Measurements from ENCODE around the gene IGLL5. TPM values are rescaled to one million over a fixed set of nuclear protein-coding genes. Genes with fewer than 3 reads are reported as not detected.

The IGLL5 gene
- total and polyA plus RNA-seq, 2 donors (not counting 3 experiments of a cell fraction or from before 2014, with no cell fraction given): not detected

- H3K9ac ChIP-seq (replicated peaks; ENCODE audit: extremely low read depth, insufficient read depth, low read length): no peak overlapping the region
These were observed 31.4 kb downstream of the IGLL5 start for GRCh38 chr22:22919041-22919440.

GRCh38 chr22:22920104-22920654, 32.6 kb downstream of the IGLL5 start:
- Histone ChIP-seq H3K9me1 (replicated peaks; ENCODE audit: control insufficient read depth, extremely low read depth, insufficient read depth, low read length) (no peaks in the 10 kb centered on the region), H3K4me1 (ENCODE audit: control insufficient read depth, extremely low read depth, insufficient read depth, low read length) (no peaks in the 10 kb centered on the region), H3K9ac (replicated peaks; ENCODE audit: extremely low read depth, insufficient read depth, low read length) (no peak overlapping the region), H4K20me1 (replicated peaks; ENCODE audit: control insufficient read depth, extremely low read depth, insufficient read depth, low read length) (no peaks in the 10 kb centered on the region), H3K27ac (ENCODE audit: insufficient read depth, low read depth, low read length) (no peak overlapping the region), H3K36me3 (ENCODE audit: control insufficient read depth in 2 of 2, extremely low read depth in 1 of 2, insufficient read depth in 2 of 2, low read length in 2 of 2) (no peaks in the 10 kb centered on the region), H2AFZ (ENCODE audit: low read depth, low read length) (no peak overlapping the region), H3K4me3 (replicated peaks in 1 of 3; ENCODE audit: insufficient read depth in 1 of 3, low read depth in 1 of 3, low read length in 3 of 3) (no peak overlapping the region), H3K79me2 (ENCODE audit: control insufficient read depth, insufficient read depth, low read length) (no peaks in the 10 kb centered on the region), H3K4me2 (ENCODE audit: insufficient read depth, low read length) (no peak overlapping the region), H3K27me3 (ENCODE audit: control insufficient read depth in 2 of 2, insufficient read depth in 2 of 2, low read length in 2 of 2) (no peaks in the 10 kb centered on the region), H3K9me3 (replicated peaks; ENCODE audit: control insufficient read depth, insufficient read depth, low read length) (no peaks in the 10 kb centered on the region)
- DNase-seq (ENCODE audit: low read depth, low spot score): no peak
- FAIRE-seq: no peak
- TF ChIP-seq EZH2 (IDR thresholded peaks at IDR 0.05; ENCODE audit: borderline replicate concordance, low read depth, low read length, severe bottlenecking) (no peak), POLR2A (IDR thresholded peaks at IDR 0.05; ENCODE audit: low read depth, low read length) (no peak), MYC (IDR thresholded peaks at IDR 0.05; ENCODE audit: low read depth, low read length) (no peak), MAX (IDR thresholded peaks at IDR 0.05; ENCODE audit: insufficient read depth, insufficient read length) (no peak), FOS (IDR thresholded peaks at IDR 0.05; ENCODE audit: borderline replicate concordance, insufficient read depth, low read length) (no peak)
- CTCF ChIA-PET: no interaction called here
- POLR2A ChIA-PET: no interaction called here
- intact Hi-C loops (cut with micrococcal nuclease) (no loop called here), dilution Hi-C loops (cut with MboI; ENCODE audit: extremely low pct_ligation_motif_present, low sequenced_read_pairs) (no loop called here)
- BruUV-seq (replicated peaks): no TSS peak

More at GRCh38 chr22:22919041-22919440, 31.4 kb downstream of the IGLL5 start:
- H3K9me3 ChIP-seq (replicated peaks; ENCODE audit: control insufficient read depth, insufficient read depth, low read length): no peaks in the 10 kb centered on the region
- FAIRE-seq (no peak), DNase-seq (ENCODE audit: low read depth, low spot score) (no peak)
- H3K4me2 ChIP-seq (ENCODE audit: insufficient read depth, low read length): no peak overlapping the region
- no peaks in the 10 kb centered on the region for H4K20me1 ChIP-seq (replicated peaks; ENCODE audit: control insufficient read depth, extremely low read depth, insufficient read depth, low read length)
- H3K4me1 ChIP-seq (ENCODE audit: control insufficient read depth, extremely low read depth, insufficient read depth, low read length): no peaks in the 10 kb centered on the region
- no TSS peak for BruUV-seq (replicated peaks)
- no peaks in the 10 kb centered on the region for H3K36me3 ChIP-seq (ENCODE audit: control insufficient read depth in 2 of 2, extremely low read depth in 1 of 2, insufficient read depth in 2 of 2, low read length in 2 of 2)
- dilution Hi-C loops (cut with MboI; ENCODE audit: extremely low pct_ligation_motif_present, low sequenced_read_pairs) (no loop called here), intact Hi-C loops (cut with micrococcal nuclease) (no loop called here)
- no peak overlapping the region for H3K4me3 ChIP-seq (replicated peaks in 1 of 3; ENCODE audit: insufficient read depth in 1 of 3, low read depth in 1 of 3, low read length in 3 of 3)
- H3K9me1 ChIP-seq (replicated peaks; ENCODE audit: control insufficient read depth, extremely low read depth, insufficient read depth, low read length): no peaks in the 10 kb centered on the region
- H2AFZ ChIP-seq (ENCODE audit: low read depth, low read length): no peak overlapping the region
- no peaks in the 10 kb centered on the region for H3K79me2 ChIP-seq (ENCODE audit: control insufficient read depth, insufficient read depth, low read length)
- no peaks in the 10 kb centered on the region for H3K27me3 ChIP-seq (ENCODE audit: control insufficient read depth in 2 of 2, insufficient read depth in 2 of 2, low read length in 2 of 2)
- ChIA-PET CTCF (no interaction called here), POLR2A (no interaction called here)
- no peak overlapping the region for H3K27ac ChIP-seq (ENCODE audit: insufficient read depth, low read depth, low read length)
- no peak for TF ChIP-seq FOS (IDR thresholded peaks at IDR 0.05; ENCODE audit: borderline replicate concordance, insufficient read depth, low read length)

Data from endothelial cell of umbilical vein (primary cell).